DOHH2 (cell line): ENCODE results near the gene KCNJ15.

Source experiments
- H3F3A ChIP-seq: fragments of 200-600 bp; sonication (generic), shearing (Covaris generic); 2 replicates; pipeline ENCODE4 v1.6.0; 2016; ENCODE audit warnings: antibody characterized with exemption, mild to moderate bottlenecking; ENCODE audit not compliant: control insufficient read depth, insufficient read depth
- H3K27ac ChIP-seq: fragments of 200-600 bp; sonication (generic); 2 replicates; pipeline ENCODE4 v1.5.1; 2014; ENCODE audit warnings: low read depth, mild to moderate bottlenecking, low read length, moderate library complexity
- H3K27me3 ChIP-seq: fragments of 200-600 bp; sonication (generic); 2 replicates; pipeline ENCODE4 v1.6.1; 2014; ENCODE audit warnings: mild to moderate bottlenecking, low read length, mixed read lengths; ENCODE audit not compliant: control insufficient read depth
- H3K36me3 ChIP-seq: fragments of 200-600 bp; sonication (generic); 2 replicates; pipeline ENCODE4 v1.6.1; 2014; ENCODE audit warnings: mild to moderate bottlenecking, low read length, moderate library complexity, mixed read lengths; ENCODE audit not compliant: control insufficient read depth
- H3K4me1 ChIP-seq: fragments of 200-600 bp; sonication (generic); 2 replicates; pipeline ENCODE4 v1.6.1; 2014; ENCODE audit warnings: mild to moderate bottlenecking, low read length, mixed read lengths; ENCODE audit not compliant: control insufficient read depth
- H3K4me2 ChIP-seq: fragments of 200-600 bp; sonication (generic); 2 replicates; pipeline ENCODE4 v1.6.0; 2014; ENCODE audit warnings: mild to moderate bottlenecking, low read length, moderate library complexity
- H3K4me3 ChIP-seq: fragments of 200-600 bp; sonication (generic); 2 replicates; pipeline ENCODE4 v1.5.1; 2014; ENCODE audit warnings: mild to moderate bottlenecking, low read length, mixed read lengths
- H3K79me2 ChIP-seq: fragments of 200-600 bp; sonication (generic); 2 replicates; pipeline ENCODE4 v1.6.1; 2014; ENCODE audit warnings: mild to moderate bottlenecking, low read length, mixed read lengths; ENCODE audit not compliant: control insufficient read depth
- H3K9me2 ChIP-seq: fragments of 200-600 bp; sonication (generic); replicated peaks from 2 replicates; pipeline ENCODE4 v1.6.1; 2014; ENCODE audit warnings: mild to moderate bottlenecking, low read length, mixed read lengths; ENCODE audit not compliant: control insufficient read depth
- H3K9me3 ChIP-seq: fragments of 200-600 bp; sonication (generic); 2 replicates; pipeline ENCODE4 v1.6.1; 2014; ENCODE audit warnings: antibody characterized with exemption, low read length, mixed read lengths; ENCODE audit not compliant: control insufficient read depth, insufficient read depth
- H4K20me1 ChIP-seq: fragments of 200-600 bp; sonication (generic); 2 replicates; pipeline ENCODE4 v1.6.0; 2014; ENCODE audit warnings: low read depth, mild to moderate bottlenecking, antibody characterized with exemption, low read length, moderate library complexity; ENCODE audit not compliant: control insufficient read depth, insufficient read depth
- EZH2phosphoT487 ChIP-seq: fragments of 200-600 bp; sonication (generic); IDR thresholded peaks from 2 replicates; pipeline ENCODE4 v1.6.1; 2017; ENCODE audit warnings: borderline replicate concordance, mild to moderate bottlenecking, antibody characterized with exemption, low read length, moderate library complexity, mixed read lengths
- TF ChIP-seq, protein P1 (sequence below): fragments of 200-600 bp; sonication (generic); IDR thresholded peaks from one replicate; pipeline ENCODE4 v1.5.1; 2014; ENCODE audit warnings: antibody characterized with exemption, mild to moderate bottlenecking, low read depth, low read length; ENCODE audit not compliant: poor library complexity, severe bottlenecking

KCNJ15 gene

DNA sequence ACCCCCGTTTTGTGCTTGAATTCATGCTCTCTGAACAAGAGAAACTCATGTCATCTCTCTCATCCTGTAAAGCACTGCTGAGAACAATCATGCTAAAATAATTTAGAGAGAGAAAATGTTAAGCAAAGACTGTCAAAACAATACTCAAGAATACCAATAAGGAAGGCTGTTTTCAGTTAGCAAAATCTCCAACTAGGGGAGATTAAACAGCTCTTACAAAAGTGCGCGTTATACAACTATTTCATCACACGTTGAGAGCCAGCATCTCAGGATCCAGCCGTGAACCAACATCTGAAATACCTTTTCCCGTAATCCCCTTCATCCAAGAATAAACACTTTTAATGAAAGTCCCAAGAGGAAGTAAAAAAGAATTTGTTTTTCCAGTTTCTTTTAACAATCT lies 44.1 kb upstream of the KCNJ15 start:
- Histone ChIP-seq H3K36me3 (no peaks in the 10 kb centered on the region), H3K4me3 (no peak overlapping the region), H3F3A (no peaks in the 10 kb centered on the region), H3K27me3 (peaks cover 17% of the 10 kb centered on the region), H3K79me2 (no peaks in the 10 kb centered on the region), H3K4me1 (no peaks in the 10 kb centered on the region), H3K27ac (no peak overlapping the region), H3K4me2 (no peak overlapping the region), H3K9me2 (no peaks in the 10 kb centered on the region), H3K9me3 (no peaks in the 10 kb centered on the region), H4K20me1 (no peaks in the 10 kb centered on the region)
- TF ChIP-seq, protein P1, sequence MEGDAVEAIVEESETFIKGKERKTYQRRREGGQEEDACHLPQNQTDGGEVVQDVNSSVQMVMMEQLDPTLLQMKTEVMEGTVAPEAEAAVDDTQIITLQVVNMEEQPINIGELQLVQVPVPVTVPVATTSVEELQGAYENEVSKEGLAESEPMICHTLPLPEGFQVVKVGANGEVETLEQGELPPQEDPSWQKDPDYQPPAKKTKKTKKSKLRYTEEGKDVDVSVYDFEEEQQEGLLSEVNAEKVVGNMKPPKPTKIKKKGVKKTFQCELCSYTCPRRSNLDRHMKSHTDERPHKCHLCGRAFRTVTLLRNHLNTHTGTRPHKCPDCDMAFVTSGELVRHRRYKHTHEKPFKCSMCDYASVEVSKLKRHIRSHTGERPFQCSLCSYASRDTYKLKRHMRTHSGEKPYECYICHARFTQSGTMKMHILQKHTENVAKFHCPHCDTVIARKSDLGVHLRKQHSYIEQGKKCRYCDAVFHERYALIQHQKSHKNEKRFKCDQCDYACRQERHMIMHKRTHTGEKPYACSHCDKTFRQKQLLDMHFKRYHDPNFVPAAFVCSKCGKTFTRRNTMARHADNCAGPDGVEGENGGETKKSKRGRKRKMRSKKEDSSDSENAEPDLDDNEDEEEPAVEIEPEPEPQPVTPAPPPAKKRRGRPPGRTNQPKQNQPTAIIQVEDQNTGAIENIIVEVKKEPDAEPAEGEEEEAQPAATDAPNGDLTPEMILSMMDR = no peak
- no peak for TF ChIP-seq EZH2phosphoT487

DNA sequence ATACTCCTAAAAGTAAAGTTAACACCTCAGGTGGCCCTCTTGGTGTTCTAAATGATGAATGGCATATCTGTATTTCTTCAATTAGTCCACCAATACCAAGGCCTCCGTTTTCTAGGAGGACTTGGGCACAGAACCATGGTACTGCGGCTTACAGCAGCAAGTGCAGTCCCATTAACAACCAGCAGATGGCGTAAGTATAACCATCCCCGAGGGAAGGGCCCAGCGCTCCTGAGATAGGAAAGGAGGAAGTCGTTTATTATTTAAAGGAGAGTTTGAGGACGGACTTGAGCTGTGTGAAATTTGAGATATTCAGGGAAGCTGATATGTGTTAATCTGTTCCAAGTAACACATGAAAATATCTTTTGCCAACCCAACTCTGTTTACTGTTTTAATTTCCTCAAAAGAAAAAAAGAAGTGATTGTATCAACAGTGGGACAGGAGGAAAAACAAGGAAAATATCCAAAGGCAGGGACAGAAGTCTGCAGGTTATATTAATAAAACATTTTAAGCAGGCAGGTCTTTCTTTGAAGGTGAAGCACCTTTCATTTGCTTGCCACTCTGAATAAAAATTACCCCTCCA lies 37.7 kb upstream of the KCNJ15 start:
- no peak for TF ChIP-seq EZH2phosphoT487
- TF ChIP-seq, protein P1 = peak; percentile 88
- no peak overlapping the region for H3K4me2 ChIP-seq

GRCh38 chr21:38220270-38220737 lies 36.5 kb upstream of the KCNJ15 start:
- Histone ChIP-seq H3K9me3 (peaks cover 11% of the 10 kb centered on the region; the same call in 1 of the 2 replicates), H3K9me2 (no peaks in the 10 kb centered on the region), H3K27me3 (no peaks in the 10 kb centered on the region), H3K27ac (no peak overlapping the region), H3K4me2 (no peak overlapping the region), H3K4me3 (no peak overlapping the region), H4K20me1 (no peaks in the 10 kb centered on the region), H3K79me2 (no peaks in the 10 kb centered on the region), H3F3A (no peaks in the 10 kb centered on the region), H3K4me1 (no peaks in the 10 kb centered on the region), H3K36me3 (no peaks in the 10 kb centered on the region)
- TF ChIP-seq EZH2phosphoT487 = no peak

More for the DNA sequence above, 37.7 kb upstream of the KCNJ15 start:
- no peaks in the 10 kb centered on the region for H3K27me3 ChIP-seq
- no peaks in the 10 kb centered on the region for H3K9me2 ChIP-seq
- H3K4me3 ChIP-seq = no peak overlapping the region
- H3F3A ChIP-seq = no peaks in the 10 kb centered on the region
- H3K27ac ChIP-seq = no peak overlapping the region
- no peaks in the 10 kb centered on the region for H3K36me3 ChIP-seq
- H4K20me1 ChIP-seq = no peaks in the 10 kb centered on the region
- H3K9me3 ChIP-seq = peaks cover 11% of the 10 kb centered on the region; the same call in 1 of the 2 replicates
- no peaks in the 10 kb centered on the region for H3K79me2 ChIP-seq
- H3K4me1 ChIP-seq = no peaks in the 10 kb centered on the region

- Histone ChIP-seq H3K9me2 (no peaks in the 10 kb centered on the region), H3K36me3 (no peaks in the 10 kb centered on the region), H3K4me3 (no peak overlapping the region), H3K27me3 (no peaks in the 10 kb centered on the region), H3K27ac (no peak overlapping the region), H3K4me1 (no peaks in the 10 kb centered on the region), H3K4me2 (no peak overlapping the region), H4K20me1 (no peaks in the 10 kb centered on the region), H3K79me2 (no peaks in the 10 kb centered on the region), H3F3A (no peaks in the 10 kb centered on the region), H3K9me3 (peaks cover 19% of the 10 kb centered on the region; the same call in 1 of the 2 replicates)
- no peak for TF ChIP-seq EZH2phosphoT487
- TF ChIP-seq, protein P1 = no peak
These were observed 35.2 kb upstream of the KCNJ15 start for GRCh38 chr21:38221594-38221993.
